Endothelial cell of umbilical vein (primary cell): ENCODE data around the gene RAB28. TPM values are rescaled to one million over a fixed set of nuclear protein-coding genes. Genes with fewer than 3 reads are reported as not detected.
A peak's percentile ranks its signal among the peaks of the same experiment; 100 is the strongest.

Experiments used
- BruUV-seq: library from RNA; stranded (reverse); fragments of 400-500 nt; replicated peaks from 2 replicates; lab custom pipeline; 2021; lab: Mats Ljungman, UMichigan
- CTCF ChIA-PET: fragments of 300-600, 350-600 bp; sonication (Branson Sonifier 250); formaldehyde crosslinking; loops from one replicate; lab custom pipeline; 2021; ENCODE audit warnings: antibody characterized with exemption, inconsistent platforms; lab: Charles Lee
- POLR2A ChIA-PET: fragments of 300-600, 350-600 bp; sonication (Branson Sonifier 250); formaldehyde crosslinking; loops from one replicate; lab custom pipeline; 2021; ENCODE audit warnings: antibody characterized with exemption, inconsistent platforms; lab: Charles Lee
- DNase-seq: peaks from one replicate; pipeline ENCODE4 v3.0.0-alpha.2; 2011; ENCODE audit warnings: low read depth, low spot score
- FAIRE-seq: peaks from 2 replicates; lab custom pipeline; 2011; peaks lifted over from hg19 to GRCh38; lab: Jason Lieb, UNC
- H2AFZ ChIP-seq: 2 replicates; pipeline ENCODE4 v1.6.0; 2012; ENCODE audit warnings: low read depth, low read length, control low read depth, inconsistent platforms
- H3K27ac ChIP-seq: 2 replicates; pipeline ENCODE4 v1.5.1; 2011; ENCODE audit warnings: low read depth, mild to moderate bottlenecking, control low read depth, low read length, moderate library complexity; ENCODE audit not compliant: insufficient read depth
- H3K27me3 ChIP-seq, 2 experiments: 2 replicates each; pipeline versions ENCODE4 v1.6.0 to v1.6.1; 2011; ENCODE audit warnings: low read length in 2 of 2, mixed read lengths in 1 of 2; ENCODE audit not compliant: control insufficient read depth in 2 of 2, insufficient read depth in 2 of 2
- H3K36me3 ChIP-seq, 2 experiments: 2 replicates in 1 of 2; 3 replicates in 1 of 2; pipeline ENCODE4 v1.5.1; 2011; ENCODE audit warnings: low read length in 2 of 2, mild to moderate bottlenecking in 1 of 2, moderate library complexity in 1 of 2; ENCODE audit not compliant: control insufficient read depth in 2 of 2, insufficient read depth in 2 of 2; ENCODE audit errors: extremely low read depth in 1 of 2
- H3K4me1 ChIP-seq: 3 replicates; pipeline ENCODE4 v1.5.1; 2011; ENCODE audit warnings: mild to moderate bottlenecking, low read length; ENCODE audit not compliant: control insufficient read depth, insufficient read depth; ENCODE audit errors: extremely low read depth
- H3K4me2 ChIP-seq: 2 replicates; pipeline ENCODE4 v1.6.1; 2011; ENCODE audit warnings: low read length, control low read depth, mixed read lengths; ENCODE audit not compliant: insufficient read depth
- H3K4me3 ChIP-seq, 3 experiments: fragments of 200-600 bp in 1 of 3; sonication (generic), shearing (Covaris generic) in 1 of 3; replicated peaks in 1 of 3; 2 replicates each; pipeline ENCODE4 v1.5.1; 2011 to 2016; ENCODE audit warnings: control low read depth in 3 of 3, low read length in 3 of 3, mild to moderate bottlenecking in 2 of 3, inconsistent platforms in 1 of 3, low read depth in 1 of 3, moderate library complexity in 1 of 3; ENCODE audit not compliant: insufficient read depth in 1 of 3
- H3K79me2 ChIP-seq: 2 replicates; pipeline ENCODE4 v1.6.0; 2012; ENCODE audit warnings: low read length, inconsistent platforms; ENCODE audit not compliant: control insufficient read depth, insufficient read depth
- H3K9ac ChIP-seq: replicated peaks from 2 replicates; pipeline ENCODE3; 2011; ENCODE audit warnings: low read length, control low read depth; ENCODE audit not compliant: insufficient read depth; ENCODE audit errors: extremely low read depth
- H3K9me1 ChIP-seq: replicated peaks from 3 replicates; pipeline ENCODE4 v1.6.0; 2011; ENCODE audit warnings: mild to moderate bottlenecking, low read length; ENCODE audit not compliant: control insufficient read depth, insufficient read depth; ENCODE audit errors: extremely low read depth
- H3K9me3 ChIP-seq: replicated peaks from 2 replicates; pipeline ENCODE4 v1.5.1; 2012; ENCODE audit warnings: low read length, inconsistent platforms; ENCODE audit not compliant: control insufficient read depth, insufficient read depth
- H4K20me1 ChIP-seq: replicated peaks from 2 replicates; pipeline ENCODE3; 2011; ENCODE audit warnings: mild to moderate bottlenecking, low read length; ENCODE audit not compliant: control insufficient read depth, insufficient read depth; ENCODE audit errors: extremely low read depth
- EZH2 ChIP-seq: IDR thresholded peaks from 2 replicates; pipeline ENCODE4 v1.6.1; 2012; ENCODE audit warnings: borderline replicate concordance, low read depth, mild to moderate bottlenecking, moderate library complexity, low read length, inconsistent platforms; ENCODE audit not compliant: severe bottlenecking
- FOS ChIP-seq: IDR thresholded peaks from 2 replicates; pipeline ENCODE4 v1.6.1; 2011; ENCODE audit warnings: mild to moderate bottlenecking, low read length, moderate library complexity, borderline replicate concordance; ENCODE audit not compliant: insufficient read depth
- GATA2 ChIP-seq: IDR thresholded peaks from 2 replicates; pipeline ENCODE4 v1.7.0; 2011; ENCODE audit warnings: low read depth, mild to moderate bottlenecking, moderate library complexity, mixed read lengths, low read length; ENCODE audit not compliant: insufficient read length, insufficient read depth
- JUN ChIP-seq: IDR thresholded peaks from 2 replicates; pipeline ENCODE4 v1.6.1; 2011; ENCODE audit warnings: borderline replicate concordance, low read depth; ENCODE audit not compliant: insufficient read length, insufficient read depth
- MYC ChIP-seq: IDR thresholded peaks from one replicate; pipeline ENCODE4 v1.6.1; 2011; ENCODE audit warnings: mild to moderate bottlenecking, low read depth, low read length
- POLR2A ChIP-seq: IDR thresholded peaks from 2 replicates; pipeline ENCODE4 v1.6.1; 2012; ENCODE audit warnings: low read depth, mild to moderate bottlenecking, control low read depth, low read length
- POLR2AphosphoS5 ChIP-seq: IDR thresholded peaks from 2 replicates; pipeline ENCODE4 v1.6.1; 2012; ENCODE audit warnings: low read depth, mild to moderate bottlenecking, control low read depth, low read length, moderate library complexity; ENCODE audit not compliant: insufficient read depth
- dilution Hi-C: fragments of 300-500 bp; cut with MboI; formaldehyde crosslinking; loops from one replicate; pipeline ENCODE4 v1.15.0; 2019; ENCODE audit warnings: low sequenced_read_pairs; ENCODE audit not compliant: extremely low pct_ligation_motif_present
- intact Hi-C: fragments of 100-400 bp; cut with micrococcal nuclease; formaldehyde crosslinking; loops from one replicate; pipeline ENCODE4 v1.10.0; 2022
- polyA plus RNA-seq, 4 experiments: library from polyadenylated mRNA; depleted of rRNA in 3 of 4; stranded (reverse) in 3 of 4; unstranded in 1 of 4; fragments of >200 nt; gene quantifications; 2 replicates each; pipeline versions ENCODE4 v1.2.1 to v1.2.3, GENCODE V29; 2011 to 2012; ENCODE audit warnings: missing spikeins in 1 of 4
- total RNA-seq: library from RNA; stranded (reverse); gene quantifications from 2 replicates; pipeline ENCODE4 v1.2.3, GENCODE V29; 2021
- TF ChIP-seq, protein P1 (sequence below), 2 donors: IDR thresholded peaks; 1 replicate in 1 of 2; 2 replicates in 1 of 2; pipeline ENCODE4 v1.5.1; 2011; ENCODE audit warnings: low read length in 2 of 2, mild to moderate bottlenecking in 2 of 2, moderate library complexity in 2 of 2, control low read depth in 1 of 2, inconsistent platforms in 1 of 2, low read depth in 1 of 2; ENCODE audit not compliant: insufficient read depth in 1 of 2; ENCODE audit errors: extremely low read depth in 1 of 2
- TF ChIP-seq, protein P2 (sequence below): IDR thresholded peaks from 2 replicates; pipeline ENCODE4 v1.6.1; 2011; ENCODE audit not compliant: insufficient read depth, insufficient read length

Gene RAB28
- total and polyA plus RNA-seq, 2 donors (not counting 3 experiments of a cell fraction or from before 2014, with no cell fraction given): 13.0 to 13.2 TPM

DNA sequence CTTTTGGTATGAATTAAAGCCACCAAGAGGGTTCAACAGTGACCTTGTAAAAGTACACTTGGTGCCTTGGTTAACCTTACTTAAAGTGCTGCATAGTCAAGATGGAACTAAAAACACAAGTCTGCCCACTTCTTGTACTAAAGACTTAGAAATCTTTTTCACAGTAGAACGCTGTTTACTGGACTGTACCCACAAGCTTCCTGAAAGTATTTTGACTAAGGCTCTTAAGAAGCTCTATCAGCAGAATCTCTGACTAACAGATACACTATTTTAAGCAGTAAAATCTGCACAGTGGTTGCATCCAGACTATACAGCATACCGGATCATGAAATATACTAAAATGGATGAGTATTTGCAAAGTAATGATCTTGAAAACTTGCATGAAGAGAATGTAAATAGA is 7.2 kb downstream of the RAB28 start:
- Histone ChIP-seq H3K4me1 (peaks cover 3% of the 10 kb centered on the region), H3K27ac (no peak overlapping the region), H3K4me2 (no peak overlapping the region), H3K9me3 (no peaks in the 10 kb centered on the region), H3K4me3 (no peak overlapping the region), H3K79me2 (peaks cover 3% of the 10 kb centered on the region), H4K20me1 (no peaks in the 10 kb centered on the region), H2AFZ (no peak overlapping the region), H3K36me3 (no peaks in the 10 kb centered on the region), H3K9me1 (no peaks in the 10 kb centered on the region), H3K27me3 (no peaks in the 10 kb centered on the region), H3K9ac (no peak overlapping the region)
- POLR2A ChIA-PET: no interaction called here
- FAIRE-seq (no peak), DNase-seq (peak; percentile 10)
- dilution Hi-C loops: no loop called here
- CTCF ChIA-PET: interaction anchor here (1.0 to 2.4 kb wide), 3 partner anchors 9 to 26 kb away, joined by 3 to 8 read pairs (median 3); no protein-coding TSS in a partner anchor
- TF ChIP-seq GATA2: no peak
- TF ChIP-seq, protein P1, sequence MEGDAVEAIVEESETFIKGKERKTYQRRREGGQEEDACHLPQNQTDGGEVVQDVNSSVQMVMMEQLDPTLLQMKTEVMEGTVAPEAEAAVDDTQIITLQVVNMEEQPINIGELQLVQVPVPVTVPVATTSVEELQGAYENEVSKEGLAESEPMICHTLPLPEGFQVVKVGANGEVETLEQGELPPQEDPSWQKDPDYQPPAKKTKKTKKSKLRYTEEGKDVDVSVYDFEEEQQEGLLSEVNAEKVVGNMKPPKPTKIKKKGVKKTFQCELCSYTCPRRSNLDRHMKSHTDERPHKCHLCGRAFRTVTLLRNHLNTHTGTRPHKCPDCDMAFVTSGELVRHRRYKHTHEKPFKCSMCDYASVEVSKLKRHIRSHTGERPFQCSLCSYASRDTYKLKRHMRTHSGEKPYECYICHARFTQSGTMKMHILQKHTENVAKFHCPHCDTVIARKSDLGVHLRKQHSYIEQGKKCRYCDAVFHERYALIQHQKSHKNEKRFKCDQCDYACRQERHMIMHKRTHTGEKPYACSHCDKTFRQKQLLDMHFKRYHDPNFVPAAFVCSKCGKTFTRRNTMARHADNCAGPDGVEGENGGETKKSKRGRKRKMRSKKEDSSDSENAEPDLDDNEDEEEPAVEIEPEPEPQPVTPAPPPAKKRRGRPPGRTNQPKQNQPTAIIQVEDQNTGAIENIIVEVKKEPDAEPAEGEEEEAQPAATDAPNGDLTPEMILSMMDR (IDR thresholded peaks at IDR 0.05; ENCODE audit: extremely low read depth in 1 of 2, insufficient read depth in 1 of 2, low read depth in 1 of 2, low read length in 2 of 2): no peak
- no peak for TF ChIP-seq MYC
- no peak for TF ChIP-seq FOS
- TF ChIP-seq, protein P2, sequence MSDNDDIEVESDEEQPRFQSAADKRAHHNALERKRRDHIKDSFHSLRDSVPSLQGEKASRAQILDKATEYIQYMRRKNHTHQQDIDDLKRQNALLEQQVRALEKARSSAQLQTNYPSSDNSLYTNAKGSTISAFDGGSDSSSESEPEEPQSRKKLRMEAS: no peak
- no peak for TF ChIP-seq JUN
- TF ChIP-seq POLR2A: no peak
- no peak for TF ChIP-seq EZH2
- TF ChIP-seq POLR2AphosphoS5: no peak
- intact Hi-C loops: no loop called here
- no TSS peak for BruUV-seq
